B cell (primary cell): ENCODE data around the gene MLLT3. TPM values are rescaled to one million over a fixed set of nuclear protein-coding genes. Genes with fewer than 3 reads are reported as not detected.

Experiments
- ATAC-seq: fragments of 200-7000 bp; cut with Tn5 transposase; one replicate; pipeline ENCODE4 v1.10.0; 2021; ENCODE audit warnings: low read depth, mild to moderate bottlenecking, moderate number of reproducible peaks, moderate library complexity
- CTCF ChIA-PET: fragments of 350-600 bp; sonication (Branson Sonifier 250); formaldehyde crosslinking; loops from one replicate; lab custom pipeline; 2021; ENCODE audit warnings: antibody characterized with exemption, inconsistent platforms; lab: Charles Lee
- POLR2A ChIA-PET: fragments of 350-600 bp; sonication (Branson Sonifier 250); formaldehyde crosslinking; loops from one replicate; lab custom pipeline; 2021; ENCODE audit warnings: antibody characterized with exemption; lab: Charles Lee
- DNase-seq: peaks from one replicate; pipeline ENCODE4 v3.0.0; 2013
- H2AFZ ChIP-seq: 2 replicates; pipeline ENCODE4 v1.6.1; 2012; ENCODE audit warnings: mild to moderate bottlenecking, low read depth, low read length; ENCODE audit not compliant: insufficient read depth, poor library complexity, severe bottlenecking
- H3K27ac ChIP-seq, 2 donors: 1 replicate in 1 of 2; 2 replicates in 1 of 2; pipeline ENCODE4 v1.5.1; 2012 to 2013; ENCODE audit warnings: low read length in 2 of 2, mild to moderate bottlenecking in 2 of 2, moderate library complexity in 1 of 2
- H3K27me3 ChIP-seq, 4 experiments: fragments of 200-600 bp in 1 of 4; sonication (generic) in 1 of 4; replicated peaks in 1 of 4; 1 replicate in 2 of 4; 2 replicates in 2 of 4; pipeline versions ENCODE4 v1.6.1 to v1.7.0; 2013 to 2016; ENCODE audit warnings: low read length in 3 of 4, mild to moderate bottlenecking in 2 of 4, mixed read lengths in 1 of 4, moderate library complexity in 1 of 4; ENCODE audit not compliant: insufficient read depth in 4 of 4, control insufficient read depth in 3 of 4; ENCODE audit errors: control extremely low read depth in 1 of 4
- H3K36me3 ChIP-seq, 2 experiments: replicated peaks in 1 of 2; 1 replicate in 1 of 2; 2 replicates in 1 of 2; pipeline versions ENCODE4 v1.6.1 to v1.7.1; 2013; ENCODE audit warnings: low read length in 1 of 2; ENCODE audit not compliant: insufficient read depth in 2 of 2, control insufficient read depth in 1 of 2; ENCODE audit errors: control extremely low read depth in 1 of 2, extremely low read depth in 1 of 2
- H3K4me1 ChIP-seq, 2 donors: fragments of 200-600 bp in 1 of 2; sonication (generic) in 1 of 2; 1 replicate in 1 of 2; 2 replicates in 1 of 2; pipeline versions ENCODE4 v1.5.1 to v1.6.1; 2013 to 2017; ENCODE audit warnings: low read length in 2 of 2; ENCODE audit not compliant: control insufficient read depth in 2 of 2, insufficient read depth in 2 of 2
- H3K4me2 ChIP-seq: replicated peaks from 2 replicates; pipeline ENCODE3; 2012; ENCODE audit warnings: mild to moderate bottlenecking, low read depth, low read length; ENCODE audit not compliant: poor library complexity, severe bottlenecking
- H3K4me3 ChIP-seq, 5 experiments: fragments of 200-600 bp in 1 of 5; sonication (generic) in 1 of 5; 1 replicate in 3 of 5; 2 replicates in 2 of 5; pipeline versions ENCODE4 v1.5.1 to v1.7.0; 2011 to 2016; ENCODE audit warnings: low read length in 4 of 5, mild to moderate bottlenecking in 4 of 5, low read depth in 2 of 5, control low read depth in 1 of 5, moderate library complexity in 1 of 5; ENCODE audit not compliant: insufficient read depth in 1 of 5; ENCODE audit errors: control extremely low read depth in 1 of 5, extremely low read depth in 1 of 5
- H3K79me2 ChIP-seq: fragments of 200-600 bp; sonication (generic); one replicate; pipeline ENCODE4 v1.6.0; 2016; ENCODE audit warnings: low read length; ENCODE audit not compliant: control insufficient read depth, insufficient read depth
- H3K9ac ChIP-seq: fragments of 200-600 bp; sonication (generic); 2 replicates; pipeline ENCODE4 v1.6.1; 2017; ENCODE audit warnings: mild to moderate bottlenecking, low read length, moderate library complexity
- H3K9me3 ChIP-seq, 3 donors: one replicate each; pipeline versions ENCODE4 v1.6.1 to v1.7.1; 2013; ENCODE audit warnings: low read length in 2 of 3; ENCODE audit not compliant: control insufficient read depth in 2 of 3, insufficient read depth in 1 of 3; ENCODE audit errors: control extremely low read depth in 1 of 3
- H4K20me1 ChIP-seq: 2 replicates; pipeline ENCODE4 v1.6.0; 2012; ENCODE audit warnings: mild to moderate bottlenecking, low read length; ENCODE audit not compliant: insufficient read depth, control insufficient read depth, poor library complexity, severe bottlenecking
- H3K27ac Mint-ChIP-seq: one replicate; pipeline ENCODE4 v1.8.0; 2021; ENCODE audit warnings: mixed read lengths
- H3K27me3 Mint-ChIP-seq: one replicate; pipeline ENCODE4 v1.8.0; 2021; ENCODE audit warnings: mixed read lengths
- H3K4me1 Mint-ChIP-seq: one replicate; pipeline ENCODE4 v1.8.0; 2021; ENCODE audit warnings: mixed read lengths
- H3K4me3 Mint-ChIP-seq: one replicate; pipeline ENCODE4 v1.8.0; 2021; ENCODE audit warnings: mixed read lengths
- H3K9me3 Mint-ChIP-seq: one replicate; pipeline ENCODE4 v1.8.0; 2022; ENCODE audit warnings: mixed read lengths; ENCODE audit not compliant: insufficient read depth
- CTCF ChIP-seq: fragments of 200-600 bp; IDR thresholded peaks from one replicate; pipeline ENCODE4 v1.8.0; 2022; ENCODE audit warnings: antibody characterized with exemption, mild to moderate bottlenecking
- EZH2 ChIP-seq: IDR thresholded peaks from 2 replicates; pipeline ENCODE4 v1.6.1; 2012; ENCODE audit warnings: borderline replicate concordance, low read depth, mild to moderate bottlenecking, moderate library complexity, low read length; ENCODE audit not compliant: insufficient read depth, poor library complexity, severe bottlenecking
- WGBS: methylation state at CpG from one replicate; pipeline ENCODE4 v1.1.5; 2013; ENCODE audit warnings: missing lambda C conversion rate; ENCODE audit not compliant: insufficient coverage; 5-methylcytosine and 5-hydroxymethylcytosine counted together
- intact Hi-C: fragments of 100-400 bp; cut with micrococcal nuclease; formaldehyde crosslinking; loops from one replicate; pipeline ENCODE4 v1.10.0; 2022
- polyA plus RNA-seq: library from polyadenylated mRNA; depleted of rRNA; stranded (reverse); fragments of >200 nt; gene quantifications from 2 replicates; pipeline ENCODE4 v1.2.3, GENCODE V29; 2012
- total RNA-seq, 2 donors: library from RNA; stranded (reverse); fragments of 120-200 nt in 1 of 2; gene quantifications; 1 replicate in 1 of 2; 2 replicates in 1 of 2; pipeline versions ENCODE4 v1.2.3 to v1.2.4, GENCODE V29; 2013 to 2022

Gene MLLT3
- total and polyA plus RNA-seq, 2 donors (not counting 1 experiment from before 2014, with no cell fraction given) = 3.4 to 3.6 TPM

- CTCF ChIA-PET = no interaction called here
- no peaks in the 10 kb centered on the region for H3K9me3 ChIP-seq
- ATAC-seq (no peak), DNase-seq (no peak)
- no peaks in the 10 kb centered on the region for H3K9me3 Mint-ChIP-seq
- H3K27ac Mint-ChIP-seq = no peak overlapping the region
- H3K36me3 ChIP-seq = no peaks in the 10 kb centered on the region
- POLR2A ChIA-PET = no interaction called here
- no peak overlapping the region for H3K4me2 ChIP-seq
- H3K4me3 ChIP-seq = no peak overlapping the region
- WGBS = no CpG with 5 or more reads among the region's 2 CpGs
- intact Hi-C loops = no loop called here
- no peaks in the 10 kb centered on the region for H3K27me3 ChIP-seq
- peaks cover 0 to 3% of the 10 kb centered on the region in 2 donors for H3K4me1 ChIP-seq
- no peaks in the 10 kb centered on the region for H3K27me3 Mint-ChIP-seq
- H4K20me1 ChIP-seq = no peaks in the 10 kb centered on the region
- no peak for TF ChIP-seq EZH2
- no peak for TF ChIP-seq CTCF
- no peak overlapping the region for H2AFZ ChIP-seq
- H3K27ac ChIP-seq = no peak overlapping the region
- H3K4me1 Mint-ChIP-seq = no peaks in the 10 kb centered on the region
- H3K9ac ChIP-seq = no peak overlapping the region
- H3K79me2 ChIP-seq = no peaks in the 10 kb centered on the region
- no peak overlapping the region for H3K4me3 Mint-ChIP-seq
Observed at GRCh38 chr9:20476912-20477521, 145.3 kb downstream of the MLLT3 start.

- POLR2A ChIA-PET = no interaction called here
- Histone ChIP-seq H3K9me3 (no peaks in the 10 kb centered on the region), H3K9ac (no peak overlapping the region), H3K4me3 (no peak overlapping the region), H4K20me1 (no peaks in the 10 kb centered on the region), H3K4me2 (no peak overlapping the region), H3K27me3 (no peaks in the 10 kb centered on the region), H3K27ac (no peak overlapping the region), H2AFZ (no peak overlapping the region), H3K36me3 (no peaks in the 10 kb centered on the region), H3K4me1 (no peaks in the 10 kb centered on the region), H3K79me2 (no peaks in the 10 kb centered on the region)
- ATAC-seq = no peak
- Mint-ChIP-seq H3K27ac (no peak overlapping the region), H3K9me3 (no peaks in the 10 kb centered on the region), H3K4me1 (no peaks in the 10 kb centered on the region), H3K27me3 (no peaks in the 10 kb centered on the region), H3K4me3 (no peak overlapping the region)
- intact Hi-C loops = no loop called here
- CTCF ChIA-PET = no interaction called here
- no peak for DNase-seq
- no peak for TF ChIP-seq EZH2
- no peak for TF ChIP-seq CTCF
- WGBS = 97% methylated on average over 4 of the region's 5 CpGs
Observed at GRCh38 chr9:20474496-20474895, 147.8 kb downstream of the MLLT3 start.
